Hematopoietic multipotent progenitor cell (in vitro differentiated cells): ENCODE measurements around the gene TANC1. TPM values are rescaled to one million over a fixed set of nuclear protein-coding genes. Genes with fewer than 3 reads are reported as not detected.

Source experiments
- small RNA-seq: library from RNA; depleted of rRNA; stranded (forward); fragments of <200 nt; gene quantifications from one replicate; pipeline ENCODE3, GENCODE V24; 2012
- total RNA-seq: library from RNA; depleted of rRNA; stranded (reverse); fragments of >200 nt; gene quantifications from one replicate; pipeline ENCODE4 v1.2.3, GENCODE V29; 2012

Gene TANC1
- total RNA-seq, 1 donor = 7.3 TPM

Small RNA genes within 50 kb of the gene (small RNA-seq; reads per million reads assigned to genes)
- not detected for gene MIR6888
- not detected for gene RNU2-21P
- gene RNU6-580P = not detected

Other genes starting within 250 kb of the TANC1 start
- not detected for gene DAPL1, start 173.3 kb upstream of the TANC1 start, total RNA-seq